ENCODE results near the gene SUSD3.

SUSD3 gene

DNA sequence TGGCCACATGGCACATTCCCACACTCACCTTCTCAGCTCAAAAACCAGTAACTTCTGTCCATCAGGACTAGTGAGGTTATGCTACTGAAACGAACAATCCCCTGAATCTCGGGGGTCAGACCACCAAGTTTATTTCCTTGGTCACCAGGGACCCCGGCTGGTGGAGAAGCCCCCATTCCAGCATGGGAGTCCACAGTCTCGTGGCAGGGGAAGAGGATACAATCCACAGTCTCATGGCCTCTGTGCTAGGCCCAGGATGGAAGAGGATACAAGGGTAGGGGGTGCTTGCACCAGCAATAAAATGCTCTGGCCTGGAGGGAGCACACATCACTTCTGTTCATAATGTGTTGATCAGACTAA, 30.1 kb downstream of the SUSD3 start:
- no peaks in the 10 kb centered on the region for H3K9me3 ChIP-seq (ENCODE audit: control insufficient read depth, insufficient read depth, low read length)
- no peak overlapping the region for H3K4me2 ChIP-seq (ENCODE audit: low read length)
- peaks cover 35% of the 10 kb centered on the region for H3K4me1 ChIP-seq (ENCODE audit: control insufficient read depth, low read length)
- no peaks in the 10 kb centered on the region for H3K9me2 ChIP-seq (replicated peaks; ENCODE audit: control insufficient read depth, low read length)
- H3K4me3 ChIP-seq (ENCODE audit: low read length) = no peak overlapping the region
- TF ChIP-seq EZH2phosphoT487 (IDR thresholded peaks at IDR 0.05; ENCODE audit: borderline replicate concordance, low read length) = no peak
- TF ChIP-seq, protein P1, sequence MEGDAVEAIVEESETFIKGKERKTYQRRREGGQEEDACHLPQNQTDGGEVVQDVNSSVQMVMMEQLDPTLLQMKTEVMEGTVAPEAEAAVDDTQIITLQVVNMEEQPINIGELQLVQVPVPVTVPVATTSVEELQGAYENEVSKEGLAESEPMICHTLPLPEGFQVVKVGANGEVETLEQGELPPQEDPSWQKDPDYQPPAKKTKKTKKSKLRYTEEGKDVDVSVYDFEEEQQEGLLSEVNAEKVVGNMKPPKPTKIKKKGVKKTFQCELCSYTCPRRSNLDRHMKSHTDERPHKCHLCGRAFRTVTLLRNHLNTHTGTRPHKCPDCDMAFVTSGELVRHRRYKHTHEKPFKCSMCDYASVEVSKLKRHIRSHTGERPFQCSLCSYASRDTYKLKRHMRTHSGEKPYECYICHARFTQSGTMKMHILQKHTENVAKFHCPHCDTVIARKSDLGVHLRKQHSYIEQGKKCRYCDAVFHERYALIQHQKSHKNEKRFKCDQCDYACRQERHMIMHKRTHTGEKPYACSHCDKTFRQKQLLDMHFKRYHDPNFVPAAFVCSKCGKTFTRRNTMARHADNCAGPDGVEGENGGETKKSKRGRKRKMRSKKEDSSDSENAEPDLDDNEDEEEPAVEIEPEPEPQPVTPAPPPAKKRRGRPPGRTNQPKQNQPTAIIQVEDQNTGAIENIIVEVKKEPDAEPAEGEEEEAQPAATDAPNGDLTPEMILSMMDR (IDR thresholded peaks at IDR 0.05; ENCODE audit: low read depth, low read length, poor library complexity, severe bottlenecking) = no peak
- no peak overlapping the region for H3K27ac ChIP-seq (ENCODE audit: low read depth, low read length)
- no peaks in the 10 kb centered on the region for H3K27me3 ChIP-seq (ENCODE audit: control insufficient read depth, low read length)
- no peaks in the 10 kb centered on the region for H3K79me2 ChIP-seq (ENCODE audit: control insufficient read depth, low read length)
- peaks cover 25% of the 10 kb centered on the region for H3K36me3 ChIP-seq (ENCODE audit: control insufficient read depth, low read length)
- peaks cover 6% of the 10 kb centered on the region; the same call in 1 of the 2 replicates for H3F3A ChIP-seq (ENCODE audit: control insufficient read depth, insufficient read depth)
- H4K20me1 ChIP-seq (ENCODE audit: control insufficient read depth, insufficient read depth, low read depth, low read length) = no peaks in the 10 kb centered on the region

GRCh38 chr9:93089024-93089423, 30.5 kb downstream of the SUSD3 start:
- no peak for TF ChIP-seq EZH2phosphoT487 (IDR thresholded peaks at IDR 0.05; ENCODE audit: borderline replicate concordance, low read length)
- TF ChIP-seq, protein P1 (IDR thresholded peaks at IDR 0.05; ENCODE audit: low read depth, low read length, poor library complexity, severe bottlenecking) = no peak
- Histone ChIP-seq H3K36me3 (ENCODE audit: control insufficient read depth, low read length) (peaks cover 22% of the 10 kb centered on the region), H3K4me1 (ENCODE audit: control insufficient read depth, low read length) (peaks cover 39% of the 10 kb centered on the region), H3K9me3 (ENCODE audit: control insufficient read depth, insufficient read depth, low read length) (no peaks in the 10 kb centered on the region), H3K4me2 (ENCODE audit: low read length) (no peak overlapping the region), H3K4me3 (ENCODE audit: low read length) (no peak overlapping the region), H3K9me2 (replicated peaks; ENCODE audit: control insufficient read depth, low read length) (no peaks in the 10 kb centered on the region), H3F3A (ENCODE audit: control insufficient read depth, insufficient read depth) (peaks cover 10% of the 10 kb centered on the region; the same call in 1 of the 2 replicates), H3K27ac (ENCODE audit: low read depth, low read length) (no peak overlapping the region), H3K79me2 (ENCODE audit: control insufficient read depth, low read length) (no peaks in the 10 kb centered on the region), H4K20me1 (ENCODE audit: control insufficient read depth, insufficient read depth, low read depth, low read length) (no peaks in the 10 kb centered on the region), H3K27me3 (ENCODE audit: control insufficient read depth, low read length) (no peaks in the 10 kb centered on the region)

- no peak overlapping the region for H3K27ac ChIP-seq (ENCODE audit: low read depth, low read length)
- no peak for TF ChIP-seq EZH2phosphoT487 (IDR thresholded peaks at IDR 0.05; ENCODE audit: borderline replicate concordance, low read length)
- TF ChIP-seq, protein P1 (IDR thresholded peaks at IDR 0.05; ENCODE audit: low read depth, low read length, poor library complexity, severe bottlenecking) = no peak
Measured at GRCh38 chr9:93089481-93089991, 31.0 kb downstream of the SUSD3 start.

More at GRCh38 chr9:93089481-93089991, 31.0 kb downstream of the SUSD3 start:
- Histone ChIP-seq H3K4me2 (ENCODE audit: low read length) (no peak overlapping the region), H3K36me3 (ENCODE audit: control insufficient read depth, low read length) (peaks cover 16% of the 10 kb centered on the region), H3F3A (ENCODE audit: control insufficient read depth, insufficient read depth) (peaks cover 15% of the 10 kb centered on the region; the same call in 1 of the 2 replicates), H3K79me2 (ENCODE audit: control insufficient read depth, low read length) (no peaks in the 10 kb centered on the region), H3K9me2 (replicated peaks; ENCODE audit: control insufficient read depth, low read length) (no peaks in the 10 kb centered on the region), H3K27me3 (ENCODE audit: control insufficient read depth, low read length) (no peaks in the 10 kb centered on the region), H4K20me1 (ENCODE audit: control insufficient read depth, insufficient read depth, low read depth, low read length) (no peaks in the 10 kb centered on the region), H3K9me3 (ENCODE audit: control insufficient read depth, insufficient read depth, low read length) (no peaks in the 10 kb centered on the region), H3K4me1 (ENCODE audit: control insufficient read depth, low read length) (peaks cover 44% of the 10 kb centered on the region), H3K4me3 (ENCODE audit: low read length) (no peak overlapping the region)
